ENCODE results near the gene TMEM232. TPM values are rescaled to one million over a fixed set of nuclear protein-coding genes. Genes with fewer than 3 reads are reported as not detected.

The TMEM232 gene
- total RNA-seq, 1 donor from 2014 or later = 1.6 TPM

GRCh38 chr5:110631236-110631635 lies 95.2 kb downstream of the TMEM232 start:
- no peaks in the 10 kb centered on the region for H3K9me3 Mint-ChIP-seq

GRCh38 chr5:110630350-110630749 lies 96.1 kb downstream of the TMEM232 start:
- Mint-ChIP-seq H3K27me3 (no peaks in the 10 kb centered on the region), H3K27ac (no peak overlapping the region), H3K36me3 (ENCODE audit: low read depth) (no peaks in the 10 kb centered on the region), H3K9me3 (no peaks in the 10 kb centered on the region), H3K4me1 (peaks cover 5% of the 10 kb centered on the region), H3K4me3 (no peak overlapping the region)
- intact Hi-C loops (cut with micrococcal nuclease) = no loop called here
- DNase-seq = no peak

More at GRCh38 chr5:110631236-110631635, 95.2 kb downstream of the TMEM232 start:
- Mint-ChIP-seq H3K27ac (no peak overlapping the region), H3K27me3 (no peaks in the 10 kb centered on the region), H3K4me1 (peaks cover 5% of the 10 kb centered on the region), H3K4me3 (no peak overlapping the region), H3K36me3 (ENCODE audit: low read depth) (no peaks in the 10 kb centered on the region)
- DNase-seq = no peak
- intact Hi-C loops (cut with micrococcal nuclease) = no loop called here

DNA sequence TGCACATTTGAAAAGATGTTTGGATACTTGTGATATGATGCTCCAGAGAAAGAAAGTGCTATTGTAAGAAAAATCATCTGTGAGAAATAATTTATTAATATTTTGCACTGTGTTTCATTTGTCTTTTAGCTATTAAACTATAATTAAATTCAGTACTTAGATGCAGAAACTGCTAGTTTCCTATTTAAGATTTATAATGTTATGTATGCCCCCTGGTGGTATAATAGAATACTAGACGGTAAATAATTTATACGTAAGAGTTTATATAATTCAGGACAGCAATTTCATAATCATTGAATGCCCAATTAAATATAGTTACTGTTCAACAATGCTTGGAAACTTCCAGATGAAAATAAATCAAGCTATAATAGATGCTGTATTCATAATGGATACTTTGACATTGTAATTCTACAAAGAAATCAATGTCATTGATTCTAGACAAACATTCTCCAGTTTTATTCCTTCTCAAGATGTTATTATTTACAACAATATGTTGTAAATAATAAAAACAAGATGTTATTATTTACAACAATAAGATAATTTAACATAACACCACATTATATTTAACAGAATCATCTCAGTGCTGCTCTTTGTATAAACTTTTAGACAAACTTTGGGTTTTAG lies 101.0 kb downstream of the TMEM232 start:
- Mint-ChIP-seq H3K27ac (no peak overlapping the region), H3K4me3 (no peak overlapping the region), H3K36me3 (ENCODE audit: low read depth) (no peaks in the 10 kb centered on the region), H3K27me3 (no peaks in the 10 kb centered on the region), H3K9me3 (no peaks in the 10 kb centered on the region), H3K4me1 (no peaks in the 10 kb centered on the region)
- intact Hi-C loops (cut with micrococcal nuclease) = loop anchor here (5.0 kb wide), 2 partner anchors 933 to 1983 kb away; no protein-coding TSS in a partner anchor
- no peak for DNase-seq

DNA sequence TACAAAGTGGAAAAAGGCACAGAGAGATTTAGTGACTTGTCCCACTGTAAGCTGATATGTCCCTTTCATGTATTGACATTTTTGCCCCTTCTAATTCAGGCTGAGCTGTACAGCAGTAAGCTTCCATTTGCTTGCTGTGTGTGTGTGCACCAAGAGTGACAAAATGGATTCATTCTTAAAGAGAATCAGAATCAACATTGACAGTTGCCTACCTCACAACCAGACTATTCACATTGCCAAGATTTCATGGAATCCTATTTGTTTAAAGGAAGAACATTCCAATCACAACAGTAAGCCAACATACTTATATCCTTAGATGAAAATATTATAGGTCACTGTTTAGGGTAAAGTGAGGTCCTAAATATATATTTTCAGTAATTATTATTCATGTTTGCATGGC lies 102.6 kb downstream of the TMEM232 start:
- no peak overlapping the region for H3K27ac Mint-ChIP-seq
- DNase-seq = no peak
- no peaks in the 10 kb centered on the region for H3K27me3 Mint-ChIP-seq
- H3K9me3 Mint-ChIP-seq = no peaks in the 10 kb centered on the region
- H3K4me3 Mint-ChIP-seq = no peak overlapping the region
- intact Hi-C loops (cut with micrococcal nuclease) = no loop called here
- H3K36me3 Mint-ChIP-seq (ENCODE audit: low read depth) = no peaks in the 10 kb centered on the region
- H3K4me1 Mint-ChIP-seq = no peaks in the 10 kb centered on the region

DNA sequence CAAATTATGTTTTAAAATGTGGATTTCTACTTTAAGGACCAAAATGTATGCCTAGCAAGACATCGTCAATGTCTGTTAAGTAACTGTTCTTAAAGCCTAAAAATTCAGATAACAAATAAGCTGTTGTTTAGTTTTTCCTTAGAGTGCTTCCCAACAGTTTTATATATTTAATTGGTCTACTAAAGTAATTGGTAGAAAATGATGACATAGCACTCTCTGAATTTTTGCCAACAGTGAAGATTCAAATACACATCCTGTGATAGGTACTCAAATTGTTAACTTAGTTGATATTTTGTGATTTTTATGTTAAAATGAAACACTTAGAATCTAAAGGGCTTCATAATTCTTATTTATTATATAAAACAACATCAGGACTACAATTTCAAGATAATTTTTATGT lies 107.5 kb downstream of the TMEM232 start:
- Mint-ChIP-seq H3K4me1 (no peaks in the 10 kb centered on the region), H3K4me3 (no peak overlapping the region), H3K36me3 (ENCODE audit: low read depth) (no peaks in the 10 kb centered on the region), H3K27ac (no peak overlapping the region), H3K27me3 (no peaks in the 10 kb centered on the region), H3K9me3 (no peaks in the 10 kb centered on the region)
- no peak for DNase-seq
- intact Hi-C loops (cut with micrococcal nuclease) = no loop called here

- H3K36me3 Mint-ChIP-seq (ENCODE audit: low read depth) = no peaks in the 10 kb centered on the region
- no peaks in the 10 kb centered on the region for H3K27me3 Mint-ChIP-seq
- no peaks in the 10 kb centered on the region for H3K4me1 Mint-ChIP-seq
- no peak for DNase-seq
- H3K27ac Mint-ChIP-seq = no peak overlapping the region
- intact Hi-C loops (cut with micrococcal nuclease) = no loop called here
- H3K4me3 Mint-ChIP-seq = no peak overlapping the region
- no peaks in the 10 kb centered on the region for H3K9me3 Mint-ChIP-seq
These were observed 110.5 kb downstream of the TMEM232 start for GRCh38 chr5:110616009-110616408.

GRCh38 chr5:110612794-110613247 lies 113.7 kb downstream of the TMEM232 start:
- intact Hi-C loops (cut with micrococcal nuclease) = no loop called here
- no peak overlapping the region for H3K4me3 Mint-ChIP-seq
- H3K36me3 Mint-ChIP-seq (ENCODE audit: low read depth) = no peaks in the 10 kb centered on the region
- H3K27ac Mint-ChIP-seq = no peak overlapping the region
- DNase-seq = no peak
- no peaks in the 10 kb centered on the region for H3K27me3 Mint-ChIP-seq
- H3K9me3 Mint-ChIP-seq = no peaks in the 10 kb centered on the region
- H3K4me1 Mint-ChIP-seq = no peaks in the 10 kb centered on the region

DNA sequence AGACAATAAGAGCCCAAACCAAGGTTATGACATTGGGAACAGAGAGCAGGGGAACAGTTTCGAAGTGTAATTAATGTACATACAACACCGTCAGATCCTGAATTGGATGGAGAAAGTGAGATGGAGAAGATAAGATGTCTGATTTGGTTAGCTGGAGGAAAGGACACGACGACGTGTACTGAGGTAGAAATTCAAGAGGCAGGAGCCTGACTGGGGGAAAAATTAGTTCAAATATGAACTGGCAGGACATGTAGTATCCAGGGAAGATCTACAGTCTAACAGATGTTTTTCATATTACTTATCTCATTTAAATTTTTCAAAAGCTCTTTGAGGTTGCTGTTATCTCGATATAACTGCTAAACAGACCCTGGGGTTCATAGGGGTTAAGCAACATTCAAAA lies 114.7 kb downstream of the TMEM232 start:
- no peaks in the 10 kb centered on the region for H3K9me3 Mint-ChIP-seq
- no peak for DNase-seq
- intact Hi-C loops (cut with micrococcal nuclease) = no loop called here
- peaks cover 2% of the 10 kb centered on the region for H3K27me3 Mint-ChIP-seq
- H3K36me3 Mint-ChIP-seq (ENCODE audit: low read depth) = no peaks in the 10 kb centered on the region
- no peak overlapping the region for H3K4me3 Mint-ChIP-seq
- H3K4me1 Mint-ChIP-seq = no peaks in the 10 kb centered on the region
- H3K27ac Mint-ChIP-seq = no peak overlapping the region

- Mint-ChIP-seq H3K36me3 (ENCODE audit: low read depth) (no peaks in the 10 kb centered on the region), H3K9me3 (peaks cover 7% of the 10 kb centered on the region)
- DNase-seq = no peak
These were observed 131.6 kb downstream of the TMEM232 start for GRCh38 chr5:110594866-110595265.

GRCh38 chr5:110590187-110590586 lies 136.3 kb downstream of the TMEM232 start:
- intact Hi-C loops (cut with micrococcal nuclease) = no loop called here
- no peak overlapping the region for H3K27ac Mint-ChIP-seq

More at GRCh38 chr5:110594866-110595265, 131.6 kb downstream of the TMEM232 start:
- H3K27me3 Mint-ChIP-seq = no peaks in the 10 kb centered on the region
- H3K27ac Mint-ChIP-seq = no peak overlapping the region
- intact Hi-C loops (cut with micrococcal nuclease) = no loop called here
- no peaks in the 10 kb centered on the region for H3K4me1 Mint-ChIP-seq
- H3K4me3 Mint-ChIP-seq = no peak overlapping the region

DNA sequence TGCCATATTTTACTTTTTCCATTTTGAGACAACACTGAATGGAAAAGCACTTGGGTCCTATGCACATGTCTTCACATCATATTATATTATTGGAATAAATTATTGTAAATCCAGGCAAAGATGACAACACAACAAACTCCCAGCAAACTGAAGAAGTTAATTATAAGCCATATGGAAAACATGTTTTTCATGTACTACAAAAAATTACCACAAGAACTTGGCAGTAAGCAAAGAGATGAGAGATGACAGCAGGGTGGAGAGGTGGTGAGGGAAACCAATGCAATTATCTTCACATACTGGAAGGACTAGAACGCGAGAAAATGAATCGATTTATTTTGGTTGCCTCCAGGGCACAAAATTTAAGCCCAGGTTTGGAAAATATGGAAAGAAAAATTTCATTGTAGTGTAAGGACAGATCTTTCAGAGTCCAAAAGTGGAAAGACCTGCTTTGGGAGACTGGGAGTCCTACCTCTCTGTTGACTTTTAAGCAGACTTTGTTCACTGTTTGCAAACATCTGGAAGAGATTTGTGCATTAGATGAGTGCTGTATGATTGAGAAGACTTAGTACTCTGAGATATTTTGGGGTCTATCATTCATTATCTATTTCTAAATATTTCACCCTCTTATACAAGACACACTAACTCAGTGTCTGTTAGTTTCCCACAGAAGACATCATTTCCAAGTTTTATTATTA lies 138.0 kb downstream of the TMEM232 start:
- no peak for DNase-seq
- Mint-ChIP-seq H3K27me3 (peaks cover 2% of the 10 kb centered on the region), H3K36me3 (ENCODE audit: low read depth) (no peaks in the 10 kb centered on the region), H3K4me1 (no peaks in the 10 kb centered on the region), H3K27ac (no peak overlapping the region), H3K9me3 (no peaks in the 10 kb centered on the region), H3K4me3 (no peak overlapping the region)
- intact Hi-C loops (cut with micrococcal nuclease) = no loop called here

More at GRCh38 chr5:110590187-110590586, 136.3 kb downstream of the TMEM232 start:
- Mint-ChIP-seq H3K4me3 (no peak overlapping the region), H3K36me3 (ENCODE audit: low read depth) (no peaks in the 10 kb centered on the region), H3K9me3 (no peaks in the 10 kb centered on the region), H3K27me3 (no peaks in the 10 kb centered on the region), H3K4me1 (no peaks in the 10 kb centered on the region)
- DNase-seq = no peak

DNA sequence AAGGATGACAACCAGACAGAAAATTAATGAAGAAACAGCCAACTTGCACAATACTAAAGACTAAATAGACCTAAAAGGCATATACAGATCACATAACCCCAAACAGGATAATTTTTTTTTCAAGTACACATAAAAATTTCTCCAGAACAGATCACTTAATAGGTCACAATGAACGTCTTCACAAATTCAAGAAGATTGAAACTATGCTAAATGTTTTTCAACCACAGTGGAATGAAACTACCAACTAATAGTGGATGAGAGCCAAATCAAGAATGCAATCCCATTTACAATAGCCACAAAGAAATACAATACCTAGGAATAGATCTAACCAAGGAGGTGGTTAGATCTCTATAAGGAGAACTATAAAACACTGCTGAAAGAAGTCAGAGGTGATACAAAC lies 145.8 kb downstream of the TMEM232 start:
- peaks cover 2% of the 10 kb centered on the region for H3K27me3 Mint-ChIP-seq
- H3K9me3 Mint-ChIP-seq = peaks cover 3% of the 10 kb centered on the region
- H3K4me1 Mint-ChIP-seq = no peaks in the 10 kb centered on the region
- no peak overlapping the region for H3K27ac Mint-ChIP-seq
- no peak for DNase-seq
- H3K4me3 Mint-ChIP-seq = no peak overlapping the region
- H3K36me3 Mint-ChIP-seq (ENCODE audit: low read depth) = no peaks in the 10 kb centered on the region
- intact Hi-C loops (cut with micrococcal nuclease) = no loop called here

DNA sequence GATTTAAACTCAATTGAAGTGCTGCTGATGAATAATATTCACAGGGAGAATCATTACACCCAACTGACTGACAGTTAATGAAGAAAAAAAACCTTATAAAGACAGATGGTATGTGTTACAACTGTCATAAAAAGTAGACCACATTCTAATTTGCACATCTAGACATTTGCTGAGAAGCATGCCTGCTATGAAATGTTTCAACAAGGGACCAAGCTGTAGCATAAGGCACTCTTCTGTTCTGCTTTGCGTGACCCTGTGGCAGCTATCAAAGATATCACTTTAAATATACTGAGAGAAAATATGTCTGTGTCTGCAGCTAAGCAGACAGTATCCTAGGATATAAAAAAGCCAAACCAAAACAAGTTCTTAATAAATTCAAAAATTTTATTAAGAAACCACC lies 153.7 kb downstream of the TMEM232 start:
- DNase-seq = no peak
- H3K36me3 Mint-ChIP-seq (ENCODE audit: low read depth) = no peaks in the 10 kb centered on the region
- no peak overlapping the region for H3K27ac Mint-ChIP-seq
- H3K9me3 Mint-ChIP-seq = peaks cover 3% of the 10 kb centered on the region
- intact Hi-C loops (cut with micrococcal nuclease) = no loop called here
- H3K4me1 Mint-ChIP-seq = no peaks in the 10 kb centered on the region
- no peaks in the 10 kb centered on the region for H3K27me3 Mint-ChIP-seq
- no peak overlapping the region for H3K4me3 Mint-ChIP-seq

DNA sequence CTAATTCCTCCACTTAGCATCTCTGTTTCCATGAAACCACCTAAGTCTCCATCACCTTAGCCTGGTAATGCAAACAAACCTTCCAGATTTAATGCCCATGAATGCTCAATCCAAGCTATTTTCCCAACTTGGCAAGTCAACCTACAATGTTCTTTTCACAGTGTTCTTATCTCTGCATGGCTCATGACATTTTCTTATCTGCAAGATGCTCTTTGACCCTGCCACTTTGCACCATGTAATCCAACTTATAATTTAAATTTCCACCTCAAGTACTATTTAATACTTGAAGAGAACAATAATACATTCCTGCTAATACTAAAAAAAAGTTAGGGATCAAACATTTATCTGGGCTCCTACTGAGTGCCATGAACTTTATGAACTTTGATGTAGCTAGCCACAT lies 164.3 kb downstream of the TMEM232 start:
- no peak for DNase-seq
- Mint-ChIP-seq H3K27ac (no peak overlapping the region), H3K4me3 (no peak overlapping the region), H3K9me3 (no peaks in the 10 kb centered on the region), H3K36me3 (ENCODE audit: low read depth) (no peaks in the 10 kb centered on the region), H3K4me1 (no peaks in the 10 kb centered on the region), H3K27me3 (no peaks in the 10 kb centered on the region)
- intact Hi-C loops (cut with micrococcal nuclease) = no loop called here
